HepG2 (cell line): Measurements from ENCODE around the gene KDM8. TPM values are rescaled to one million over a fixed set of nuclear protein-coding genes. Genes with fewer than 3 reads are reported as not detected.

ENCODE experiments used
- AHR ChIP-seq: IDR thresholded peaks from 2 replicates; pipeline ENCODE4 v1.6.1; 2018; ENCODE audit warnings: missing genetic modification reagents, missing compliant biosample characterization
- BRCA1 ChIP-seq: sonication (generic); formaldehyde crosslinking; IDR thresholded peaks from 2 replicates; pipeline ENCODE4 v1.4.0; 2020; ENCODE audit warnings: missing genetic modification reagents
- GATAD1 ChIP-seq: IDR thresholded peaks from 2 replicates; pipeline ENCODE4 v1.6.1; 2016; ENCODE audit warnings: missing genetic modification reagents, missing compliant biosample characterization
- GMEB2 ChIP-seq: IDR thresholded peaks from 2 replicates; pipeline ENCODE4 v1.6.1; 2016; ENCODE audit warnings: missing biosample characterization, missing genetic modification reagents, low read depth
- GTF3A ChIP-seq: sonication (generic); formaldehyde crosslinking; conservative IDR thresholded peaks from 2 replicates; pipeline ENCODE4 v1.4.0; 2020; ENCODE audit warnings: mild to moderate bottlenecking, missing genetic modification reagents
- KLF15 ChIP-seq: sonication (generic); formaldehyde crosslinking; IDR thresholded peaks from 2 replicates; pipeline ENCODE4 v1.8.1; 2023; ENCODE audit warnings: borderline replicate concordance, mild to moderate bottlenecking, inconsistent platforms, missing genetic modification reagents, mixed read lengths
- MAFG ChIP-seq: sonication (generic); formaldehyde crosslinking; IDR thresholded peaks from 2 replicates; pipeline ENCODE4 v1.5.1; 2020; ENCODE audit warnings: mild to moderate bottlenecking, missing genetic modification reagents
- MTA1 ChIP-seq: sonication (generic); formaldehyde crosslinking; IDR thresholded peaks from 2 replicates; pipeline ENCODE4 v1.4.0; 2020; ENCODE audit warnings: missing genetic modification reagents, mild to moderate bottlenecking, borderline replicate concordance
- ONECUT2 ChIP-seq: sonication (generic); formaldehyde crosslinking; IDR thresholded peaks from 2 replicates; pipeline ENCODE4 v1.4.0; 2020; ENCODE audit warnings: missing genetic modification reagents
- RELA ChIP-seq: sonication (generic); formaldehyde crosslinking; IDR thresholded peaks from 2 replicates; pipeline ENCODE4 v1.4.0; 2020; ENCODE audit warnings: missing genetic modification reagents
- RXRB ChIP-seq: IDR thresholded peaks from 2 replicates; pipeline ENCODE4 v1.6.1; 2016; ENCODE audit warnings: borderline replicate concordance, missing genetic modification reagents, missing compliant biosample characterization
- SALL2 ChIP-seq: sonication (generic); formaldehyde crosslinking; IDR thresholded peaks from 2 replicates; pipeline ENCODE4 v1.8.1; 2023; ENCODE audit warnings: mild to moderate bottlenecking, missing genetic modification reagents, inconsistent platforms
- TARDBP ChIP-seq: sonication (generic); formaldehyde crosslinking; IDR thresholded peaks from 2 replicates; pipeline ENCODE4 v1.8.0; 2022; ENCODE audit warnings: mild to moderate bottlenecking, missing genetic modification reagents
- WIZ ChIP-seq: sonication (generic); formaldehyde crosslinking; IDR thresholded peaks from 2 replicates; pipeline ENCODE4 v1.5.1; 2020; ENCODE audit warnings: mild to moderate bottlenecking, missing genetic modification reagents
- XRCC5 ChIP-seq: fragments of 200-400 bp; formaldehyde crosslinking; optimal IDR thresholded peaks from 2 replicates; pipeline ENCODE3; 2017; ENCODE audit warnings: mild to moderate bottlenecking, low read length
- ZBTB37 ChIP-seq: sonication (generic); formaldehyde crosslinking; IDR thresholded peaks from 2 replicates; pipeline ENCODE4 v1.4.0; 2020; ENCODE audit warnings: mild to moderate bottlenecking, missing genetic modification reagents
- ZBTB7B ChIP-seq: sonication (generic); formaldehyde crosslinking; IDR thresholded peaks from 2 replicates; pipeline ENCODE4 v1.4.0; 2020; ENCODE audit warnings: missing genetic modification reagents
- ZKSCAN5 ChIP-seq: sonication (generic); formaldehyde crosslinking; IDR thresholded peaks from 2 replicates; pipeline ENCODE4 v1.5.1; 2020; ENCODE audit warnings: mild to moderate bottlenecking, missing genetic modification reagents
- ZNF136 ChIP-seq: sonication (generic); formaldehyde crosslinking; IDR thresholded peaks from 2 replicates; pipeline ENCODE4 v1.8.1; 2022; ENCODE audit warnings: low read depth, mild to moderate bottlenecking, moderate library complexity, missing genetic modification reagents
- ZNF205 ChIP-seq: IDR thresholded peaks from 2 replicates; pipeline ENCODE4 v1.6.1; 2018; ENCODE audit warnings: missing biosample characterization, missing genetic modification reagents
- ZNF230 ChIP-seq: sonication (generic); formaldehyde crosslinking; IDR thresholded peaks from 2 replicates; pipeline ENCODE4 v1.4.0; 2020; ENCODE audit warnings: mild to moderate bottlenecking, missing genetic modification reagents
- ZNF33B ChIP-seq: sonication (generic); formaldehyde crosslinking; IDR thresholded peaks from 2 replicates; pipeline ENCODE4 v1.5.1; 2020; ENCODE audit warnings: mild to moderate bottlenecking, missing genetic modification reagents
- ZNF572 ChIP-seq: sonication (generic); formaldehyde crosslinking; IDR thresholded peaks from 2 replicates; pipeline ENCODE4 v1.5.1; 2020; ENCODE audit warnings: mild to moderate bottlenecking, missing genetic modification reagents
- ZNF577 ChIP-seq: sonication (generic); formaldehyde crosslinking; IDR thresholded peaks from 2 replicates; pipeline ENCODE4 v1.4.0; 2020; ENCODE audit warnings: mild to moderate bottlenecking, low read depth, missing genetic modification reagents, borderline replicate concordance
- ZNF629 ChIP-seq: sonication (generic); formaldehyde crosslinking; conservative IDR thresholded peaks from 2 replicates; pipeline ENCODE4 v1.5.0; 2020; ENCODE audit warnings: missing genetic modification reagents
- ZNF674 ChIP-seq: sonication (generic); formaldehyde crosslinking; IDR thresholded peaks from 2 replicates; pipeline ENCODE4 v1.5.0; 2020; ENCODE audit warnings: low read depth, mild to moderate bottlenecking, missing genetic modification reagents
- ZNF839 ChIP-seq: sonication (generic); formaldehyde crosslinking; IDR thresholded peaks from 2 replicates; pipeline ENCODE4 v1.4.0; 2020; ENCODE audit warnings: missing genetic modification reagents, mild to moderate bottlenecking, borderline replicate concordance
- polyA plus RNA-seq, 8 experiments: library from polyadenylated mRNA; depleted of rRNA in 3 of 8; stranded (reverse) in 7 of 8; unstranded in 1 of 8; fragments of >200 nt; fragmentation: Illumina TruSeq in 4 of 8; extraction: Trizol in 4 of 8; gene quantifications; 2 replicates each; pipeline versions ENCODE4 v1.2.1 to v1.2.3, GENCODE V29; 2011 to 2016; ENCODE audit warnings: low read depth in 4 of 8, missing spikeins in 1 of 8, mixed read lengths in 1 of 8; ENCODE audit not compliant: insufficient read depth in 1 of 8
- total RNA-seq, 5 experiments: library from RNA; depleted of rRNA; stranded (reverse); fragments of >200 nt; fragmentation: Illumina TruSeq; extraction: Trizol; gene quantifications; 2 replicates each; pipeline ENCODE4 v1.2.3, GENCODE V29; 2016; ENCODE audit warnings: low read depth in 1 of 5
- TF ChIP-seq, protein P1 (sequence below): sonication (generic); formaldehyde crosslinking; conservative IDR thresholded peaks from 2 replicates; pipeline ENCODE4 v1.8.0; 2022; ENCODE audit warnings: low read depth, missing genetic modification reagents

Gene KDM8
- total and polyA plus RNA-seq, 2 of the 13 experiments (the other 11 are each of a cell fraction or from before 2014, with no cell fraction given) = 3.3 to 8.6 TPM

- TF ChIP-seq ZNF230 (CRISPR knock-in tag) (peak; percentile 70), ZBTB37 (CRISPR knock-in tag) (no peak), KLF15 (CRISPR knock-in tag) (no peak), ZNF33B (CRISPR knock-in tag) (0 out of 2 replicates have a peak, but pooled peaks have one; percentile 67), RXRB (CRISPR knock-in tag) (peak; percentile 63; the same call in 1 of the 2 replicates), SALL2 (no peak), ZNF572 (CRISPR knock-in tag) (no peak; the same call in 1 of the 2 replicates), ZNF629 (CRISPR knock-in tag) (0 out of 2 replicates have a peak, but pooled peaks have one; percentile 19), GTF3A (CRISPR knock-in tag) (no peak), GMEB2 (no peak), ZKSCAN5 (no peak), ZNF136 (CRISPR knock-in tag) (peak; percentile 67; the same call in 1 of the 2 replicates), MAFG (CRISPR knock-in tag) (no peak), TARDBP (peak; percentile 35; the same call in 1 of the 2 replicates), GATAD1 (no peak), ZBTB7B (peak; percentile 52; the same call in 1 of the 2 replicates), ZNF674 (CRISPR knock-in tag) (no peak), BRCA1 (CRISPR knock-in tag) (no peak), XRCC5 (no peak), RELA (CRISPR knock-in tag) (no peak), ZNF839 (no peak), ZNF205 (peak; percentile 42; the same call in 1 of the 2 replicates), MTA1 (CRISPR knock-in tag) (peak; percentile 95), ZNF577 (CRISPR knock-in tag) (no peak), ONECUT2 (CRISPR knock-in tag) (no peak), WIZ (CRISPR knock-in tag) (no peak), AHR (no peak)
- TF ChIP-seq, protein P1, sequence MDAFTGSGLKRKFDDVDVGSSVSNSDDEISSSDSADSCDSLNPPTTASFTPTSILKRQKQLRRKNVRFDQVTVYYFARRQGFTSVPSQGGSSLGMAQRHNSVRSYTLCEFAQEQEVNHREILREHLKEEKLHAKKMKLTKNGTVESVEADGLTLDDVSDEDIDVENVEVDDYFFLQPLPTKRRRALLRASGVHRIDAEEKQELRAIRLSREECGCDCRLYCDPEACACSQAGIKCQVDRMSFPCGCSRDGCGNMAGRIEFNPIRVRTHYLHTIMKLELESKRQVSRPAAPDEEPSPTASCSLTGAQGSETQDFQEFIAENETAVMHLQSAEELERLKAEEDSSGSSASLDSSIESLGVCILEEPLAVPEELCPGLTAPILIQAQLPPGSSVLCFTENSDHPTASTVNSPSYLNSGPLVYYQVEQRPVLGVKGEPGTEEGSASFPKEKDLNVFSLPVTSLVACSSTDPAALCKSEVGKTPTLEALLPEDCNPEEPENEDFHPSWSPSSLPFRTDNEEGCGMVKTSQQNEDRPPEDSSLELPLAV (CRISPR knock-in tag) = no peak
Observed at GRCh38 chr16:27214084-27214961, 11.0 kb downstream of the KDM8 start (continued).
